DOHH2 (cell line): Measurements from ENCODE around the gene TRMT5.

ENCODE experiments used
- H3F3A ChIP-seq: fragments of 200-600 bp; sonication (generic), shearing (Covaris generic); 2 replicates; pipeline ENCODE4 v1.6.0; 2016; ENCODE audit warnings: antibody characterized with exemption, mild to moderate bottlenecking; ENCODE audit not compliant: control insufficient read depth, insufficient read depth
- H3K27ac ChIP-seq: fragments of 200-600 bp; sonication (generic); 2 replicates; pipeline ENCODE4 v1.5.1; 2014; ENCODE audit warnings: low read depth, mild to moderate bottlenecking, low read length, moderate library complexity
- H3K27me3 ChIP-seq: fragments of 200-600 bp; sonication (generic); 2 replicates; pipeline ENCODE4 v1.6.1; 2014; ENCODE audit warnings: mild to moderate bottlenecking, low read length, mixed read lengths; ENCODE audit not compliant: control insufficient read depth
- H3K36me3 ChIP-seq: fragments of 200-600 bp; sonication (generic); 2 replicates; pipeline ENCODE4 v1.6.1; 2014; ENCODE audit warnings: mild to moderate bottlenecking, low read length, moderate library complexity, mixed read lengths; ENCODE audit not compliant: control insufficient read depth
- H3K4me1 ChIP-seq: fragments of 200-600 bp; sonication (generic); 2 replicates; pipeline ENCODE4 v1.6.1; 2014; ENCODE audit warnings: mild to moderate bottlenecking, low read length, mixed read lengths; ENCODE audit not compliant: control insufficient read depth
- H3K4me2 ChIP-seq: fragments of 200-600 bp; sonication (generic); 2 replicates; pipeline ENCODE4 v1.6.0; 2014; ENCODE audit warnings: mild to moderate bottlenecking, low read length, moderate library complexity
- H3K4me3 ChIP-seq: fragments of 200-600 bp; sonication (generic); 2 replicates; pipeline ENCODE4 v1.5.1; 2014; ENCODE audit warnings: mild to moderate bottlenecking, low read length, mixed read lengths
- H3K79me2 ChIP-seq: fragments of 200-600 bp; sonication (generic); 2 replicates; pipeline ENCODE4 v1.6.1; 2014; ENCODE audit warnings: mild to moderate bottlenecking, low read length, mixed read lengths; ENCODE audit not compliant: control insufficient read depth
- H3K9me2 ChIP-seq: fragments of 200-600 bp; sonication (generic); replicated peaks from 2 replicates; pipeline ENCODE4 v1.6.1; 2014; ENCODE audit warnings: mild to moderate bottlenecking, low read length, mixed read lengths; ENCODE audit not compliant: control insufficient read depth
- H3K9me3 ChIP-seq: fragments of 200-600 bp; sonication (generic); 2 replicates; pipeline ENCODE4 v1.6.1; 2014; ENCODE audit warnings: antibody characterized with exemption, low read length, mixed read lengths; ENCODE audit not compliant: control insufficient read depth, insufficient read depth
- H4K20me1 ChIP-seq: fragments of 200-600 bp; sonication (generic); 2 replicates; pipeline ENCODE4 v1.6.0; 2014; ENCODE audit warnings: low read depth, mild to moderate bottlenecking, antibody characterized with exemption, low read length, moderate library complexity; ENCODE audit not compliant: control insufficient read depth, insufficient read depth
- CTCF ChIP-seq: fragments of 200-600 bp; sonication (generic); IDR thresholded peaks from one replicate; pipeline ENCODE4 v1.5.1; 2014; ENCODE audit warnings: antibody characterized with exemption, mild to moderate bottlenecking, low read depth, low read length; ENCODE audit not compliant: poor library complexity, severe bottlenecking
- EZH2phosphoT487 ChIP-seq: fragments of 200-600 bp; sonication (generic); IDR thresholded peaks from 2 replicates; pipeline ENCODE4 v1.6.1; 2017; ENCODE audit warnings: borderline replicate concordance, mild to moderate bottlenecking, antibody characterized with exemption, low read length, moderate library complexity, mixed read lengths

The TRMT5 gene

GRCh38 chr14:60946773-60947172 is 34.1 kb downstream of the TRMT5 start:
- H3K27me3 ChIP-seq: no peaks in the 10 kb centered on the region
- no peaks in the 10 kb centered on the region for H4K20me1 ChIP-seq
- H3K9me3 ChIP-seq: no peaks in the 10 kb centered on the region
- H3K4me2 ChIP-seq: no peak overlapping the region
- H3K4me1 ChIP-seq: no peaks in the 10 kb centered on the region
- H3K79me2 ChIP-seq: no peaks in the 10 kb centered on the region
- H3K9me2 ChIP-seq: no peaks in the 10 kb centered on the region
- TF ChIP-seq CTCF (no peak), EZH2phosphoT487 (no peak)
- no peaks in the 10 kb centered on the region for H3F3A ChIP-seq
- no peaks in the 10 kb centered on the region for H3K36me3 ChIP-seq
- no peak overlapping the region for H3K27ac ChIP-seq
- H3K4me3 ChIP-seq: no peak overlapping the region

- TF ChIP-seq CTCF: no peak
- no peak for TF ChIP-seq EZH2phosphoT487
- H3K9me3 ChIP-seq: no peaks in the 10 kb centered on the region
- no peaks in the 10 kb centered on the region for H4K20me1 ChIP-seq
- H3K4me2 ChIP-seq: no peak overlapping the region
- H3K9me2 ChIP-seq: no peaks in the 10 kb centered on the region
- no peaks in the 10 kb centered on the region for H3K4me1 ChIP-seq
- H3K27me3 ChIP-seq: no peaks in the 10 kb centered on the region
- H3K79me2 ChIP-seq: no peaks in the 10 kb centered on the region
- no peaks in the 10 kb centered on the region for H3F3A ChIP-seq
- H3K36me3 ChIP-seq: no peaks in the 10 kb centered on the region
- no peak overlapping the region for H3K4me3 ChIP-seq
- no peak overlapping the region for H3K27ac ChIP-seq
These were observed 34.9 kb downstream of the TRMT5 start for GRCh38 chr14:60945984-60946383.

GRCh38 chr14:60944204-60944603 is 36.7 kb downstream of the TRMT5 start:
- H3K4me3 ChIP-seq: no peak overlapping the region
- no peaks in the 10 kb centered on the region for H3K4me1 ChIP-seq
- no peaks in the 10 kb centered on the region for H4K20me1 ChIP-seq
- H3K79me2 ChIP-seq: no peaks in the 10 kb centered on the region
- H3K4me2 ChIP-seq: no peak overlapping the region
- TF ChIP-seq EZH2phosphoT487 (no peak), CTCF (no peak)
- no peaks in the 10 kb centered on the region for H3K9me2 ChIP-seq
- no peaks in the 10 kb centered on the region for H3K36me3 ChIP-seq
- H3K9me3 ChIP-seq: no peaks in the 10 kb centered on the region
- H3K27ac ChIP-seq: no peak overlapping the region
- H3F3A ChIP-seq: no peaks in the 10 kb centered on the region
- no peaks in the 10 kb centered on the region for H3K27me3 ChIP-seq

GRCh38 chr14:60943637-60944032 is 37.2 kb downstream of the TRMT5 start:
- H3K79me2 ChIP-seq: no peaks in the 10 kb centered on the region
- no peaks in the 10 kb centered on the region for H3K4me1 ChIP-seq
- H3K9me2 ChIP-seq: no peaks in the 10 kb centered on the region
- TF ChIP-seq CTCF: no peak
- TF ChIP-seq EZH2phosphoT487: no peak
- H3K36me3 ChIP-seq: no peaks in the 10 kb centered on the region
- H3K4me3 ChIP-seq: no peak overlapping the region
- no peaks in the 10 kb centered on the region for H3F3A ChIP-seq
- no peaks in the 10 kb centered on the region for H3K27me3 ChIP-seq
- H3K27ac ChIP-seq: no peak overlapping the region
- no peaks in the 10 kb centered on the region for H3K9me3 ChIP-seq
- no peak overlapping the region for H3K4me2 ChIP-seq
- H4K20me1 ChIP-seq: no peaks in the 10 kb centered on the region
